Trophoblast cell (in vitro differentiated cells and primary cell): ENCODE measurements around the gene LIN7C.

Source experiments
- DNase-seq, 2 donors: peaks; one replicate each; pipeline ENCODE4 v3.0.0-alpha.2; 2016
- H2AFZ ChIP-seq: 2 replicates; pipeline ENCODE4 v1.6.1; 2013; ENCODE audit warnings: low read length, moderate library complexity, mild to moderate bottlenecking; ENCODE audit not compliant: insufficient read depth, poor library complexity
- H2AK5ac ChIP-seq: 2 replicates; pipeline ENCODE4 v1.6.1; 2013; ENCODE audit warnings: mild to moderate bottlenecking, low read length
- H2BK120ac ChIP-seq: 2 replicates; pipeline ENCODE4 v1.6.1; 2013; ENCODE audit warnings: low read length, mild to moderate bottlenecking, moderate library complexity; ENCODE audit not compliant: insufficient read depth, poor library complexity
- H2BK12ac ChIP-seq: 2 replicates; pipeline ENCODE4 v1.6.1; 2013; ENCODE audit warnings: mild to moderate bottlenecking, low read length, moderate library complexity
- H2BK5ac ChIP-seq: 2 replicates; pipeline ENCODE4 v1.6.1; 2013; ENCODE audit warnings: low read length, low read depth, moderate library complexity, mild to moderate bottlenecking; ENCODE audit not compliant: poor library complexity
- H3K14ac ChIP-seq: 2 replicates; pipeline ENCODE4 v1.6.1; 2013; ENCODE audit warnings: mild to moderate bottlenecking, low read length
- H3K18ac ChIP-seq: 2 replicates; pipeline ENCODE4 v1.6.1; 2013; ENCODE audit warnings: mild to moderate bottlenecking, low read length
- H3K23ac ChIP-seq: 2 replicates; pipeline ENCODE4 v1.6.1; 2013; ENCODE audit warnings: low read length
- H3K27ac ChIP-seq: 2 replicates; pipeline ENCODE4 v1.5.1; 2013; ENCODE audit warnings: low read depth, mild to moderate bottlenecking, inconsistent platforms, low read length, moderate library complexity
- H3K27me3 ChIP-seq: 2 replicates; pipeline ENCODE4 v1.6.1; 2013; ENCODE audit warnings: inconsistent platforms, mild to moderate bottlenecking, low read length, moderate library complexity; ENCODE audit not compliant: insufficient read depth
- H3K36me3 ChIP-seq, 2 experiments: 1 replicate in 1 of 2; 2 replicates in 1 of 2; pipeline ENCODE4 v1.6.1; 2013; ENCODE audit warnings: low read length in 2 of 2, mild to moderate bottlenecking in 2 of 2, moderate library complexity in 1 of 2; ENCODE audit not compliant: insufficient read depth in 2 of 2, control insufficient read depth in 1 of 2
- H3K4ac ChIP-seq: 2 replicates; pipeline ENCODE4 v1.6.1; 2013; ENCODE audit warnings: low read depth, mild to moderate bottlenecking, low read length, moderate library complexity
- H3K4me1 ChIP-seq, 2 experiments: 1 replicate in 1 of 2; 2 replicates in 1 of 2; pipeline ENCODE4 v1.6.1; 2013; ENCODE audit warnings: low read length in 2 of 2, mild to moderate bottlenecking in 2 of 2, moderate library complexity in 1 of 2; ENCODE audit not compliant: insufficient read depth in 2 of 2, control insufficient read depth in 1 of 2
- H3K4me2 ChIP-seq: 2 replicates; pipeline ENCODE4 v1.6.1; 2013; ENCODE audit warnings: inconsistent platforms, mild to moderate bottlenecking, low read length, moderate library complexity
- H3K4me3 ChIP-seq: 2 replicates; pipeline ENCODE4 v1.5.1; 2013; ENCODE audit warnings: mild to moderate bottlenecking, low read depth, low read length, inconsistent platforms
- H3K79me1 ChIP-seq: one replicate; pipeline ENCODE4 v1.6.1; 2013; ENCODE audit warnings: low read length
- H3K79me2 ChIP-seq: 2 replicates; pipeline ENCODE4 v1.6.1; 2013; ENCODE audit warnings: low read length, mild to moderate bottlenecking; ENCODE audit not compliant: control insufficient read depth, insufficient read depth, poor library complexity
- H3K9ac ChIP-seq: 2 replicates; pipeline ENCODE4 v1.6.1; 2013; ENCODE audit warnings: mild to moderate bottlenecking, low read length
- H3K9me3 ChIP-seq: 2 replicates; pipeline ENCODE4 v1.6.1; 2013; ENCODE audit warnings: low read depth, mild to moderate bottlenecking, control low read depth, inconsistent platforms, low read length; ENCODE audit not compliant: insufficient read depth
- H4K12ac ChIP-seq: 2 replicates; pipeline ENCODE4 v1.6.1; 2013; ENCODE audit warnings: low read depth, mild to moderate bottlenecking, low read length, moderate library complexity
- H4K8ac ChIP-seq: 2 replicates; pipeline ENCODE4 v1.6.1; 2013; ENCODE audit warnings: low read depth, mild to moderate bottlenecking, low read length, moderate library complexity
- H4K91ac ChIP-seq: one replicate; pipeline ENCODE4 v1.6.1; 2013; ENCODE audit warnings: low read depth, mild to moderate bottlenecking, low read length, moderate library complexity
- WGBS: extraction: QIAGEN DNeasy Blood & Tissue Kit; methylation state at CpG from one replicate; pipeline ENCODE4 v1.1.7; 2013; ENCODE audit warnings: missing lambda C conversion rate; ENCODE audit not compliant: insufficient read length, insufficient coverage; ENCODE audit errors: extremely low coverage; 5-methylcytosine and 5-hydroxymethylcytosine counted together

LIN7C gene

DNA sequence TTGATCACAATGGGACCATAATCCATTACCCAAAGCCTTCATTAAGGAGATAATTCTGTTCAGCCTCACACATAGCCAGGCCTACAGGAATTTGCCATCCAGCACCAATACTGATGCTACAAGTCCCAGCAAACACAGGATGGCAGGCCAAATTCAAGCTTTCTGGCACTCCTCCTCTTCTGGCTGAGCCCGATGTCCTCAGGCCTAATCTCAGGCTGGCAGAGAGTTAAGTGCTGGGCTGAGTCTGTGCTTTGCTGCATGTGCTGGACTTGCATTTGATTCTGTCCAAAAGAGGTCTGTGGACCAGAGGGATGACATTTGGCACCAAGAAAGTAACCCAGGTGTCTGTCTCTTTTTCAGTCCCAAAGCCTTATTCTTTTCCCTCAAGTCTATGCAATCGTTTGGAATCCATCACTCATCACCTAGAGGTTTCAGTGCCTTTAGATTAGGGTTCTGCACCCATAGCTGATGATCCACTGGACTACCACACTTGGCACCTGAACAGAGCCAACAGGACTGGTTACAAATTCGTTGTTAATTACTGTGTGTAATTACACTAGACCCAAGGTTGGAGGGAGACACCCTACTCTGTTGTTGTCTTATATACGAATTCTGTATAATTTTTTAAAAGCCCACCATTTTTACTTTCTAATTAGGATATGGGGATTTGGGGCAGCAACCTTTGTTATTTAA lies 19.4 kb upstream of the LIN7C start:
- Histone ChIP-seq H3K4me1 (no peaks in the 10 kb centered on the region), H3K27me3 (no peaks in the 10 kb centered on the region), H2BK5ac (no peak overlapping the region), H3K23ac (no peak overlapping the region), H3K36me3 (no peaks in the 10 kb centered on the region), H3K4ac (no peak overlapping the region), H4K91ac (no peak overlapping the region), H3K79me2 (no peaks in the 10 kb centered on the region), H2BK120ac (no peak overlapping the region), H3K27ac (no peak overlapping the region), H3K79me1 (no peaks in the 10 kb centered on the region), H2AK5ac (no peak overlapping the region), H2AFZ (no peak overlapping the region), H3K4me3 (no peak overlapping the region), H3K9me3 (no peaks in the 10 kb centered on the region), H4K12ac (no peak overlapping the region), H3K4me2 (no peak overlapping the region), H4K8ac (no peak overlapping the region), H3K18ac (no peak overlapping the region), H3K9ac (no peak overlapping the region), H2BK12ac (no peak overlapping the region), H3K14ac (no peak overlapping the region)
- no peak for DNase-seq
- WGBS, result no CpG with 5 or more reads among the region's 4 CpGs

DNA sequence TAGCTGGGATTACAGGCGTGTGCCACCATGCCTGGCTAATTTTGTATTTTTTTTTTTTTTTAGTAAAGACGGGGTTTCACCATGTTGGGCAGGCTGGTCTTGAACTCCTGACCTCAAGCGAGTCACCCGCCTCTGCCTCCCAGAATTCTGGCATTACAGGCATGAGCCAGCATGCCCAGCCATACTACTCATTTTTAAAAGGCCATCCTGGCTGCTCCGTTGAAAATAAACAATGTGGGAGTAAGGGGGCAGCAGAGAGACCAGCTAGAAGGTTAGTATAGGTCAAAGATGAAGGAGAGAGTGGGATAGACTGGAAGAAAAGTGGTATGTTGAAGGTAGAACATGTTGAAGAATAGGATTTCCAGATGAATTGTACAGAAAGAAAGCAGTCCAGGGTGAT lies 17.6 kb upstream of the LIN7C start:
- H3K4me3 ChIP-seq, result no peak overlapping the region
- no peak overlapping the region for H2AK5ac ChIP-seq
- no peak overlapping the region for H3K4me2 ChIP-seq
- no peaks in the 10 kb centered on the region for H3K4me1 ChIP-seq
- H2BK12ac ChIP-seq, result no peak overlapping the region
- no peak overlapping the region for H4K91ac ChIP-seq
- H4K12ac ChIP-seq, result no peak overlapping the region
- no peak overlapping the region for H2AFZ ChIP-seq
- no peak overlapping the region for H3K4ac ChIP-seq
- WGBS, result no CpG with 5 or more reads among the region's 5 CpGs
- H3K18ac ChIP-seq, result no peak overlapping the region
- H3K79me1 ChIP-seq, result no peaks in the 10 kb centered on the region
- no peaks in the 10 kb centered on the region for H3K36me3 ChIP-seq
- H3K27ac ChIP-seq, result no peak overlapping the region
- H3K9ac ChIP-seq, result no peak overlapping the region
- no peak overlapping the region for H3K23ac ChIP-seq
- H3K14ac ChIP-seq, result no peak overlapping the region
- H3K27me3 ChIP-seq, result no peaks in the 10 kb centered on the region
- H3K9me3 ChIP-seq, result no peaks in the 10 kb centered on the region
- no peak overlapping the region for H4K8ac ChIP-seq
- H3K79me2 ChIP-seq, result no peaks in the 10 kb centered on the region
- peak; percentile 66 to 73 for DNase-seq
- no peak overlapping the region for H2BK5ac ChIP-seq
- H2BK120ac ChIP-seq, result no peak overlapping the region

DNA sequence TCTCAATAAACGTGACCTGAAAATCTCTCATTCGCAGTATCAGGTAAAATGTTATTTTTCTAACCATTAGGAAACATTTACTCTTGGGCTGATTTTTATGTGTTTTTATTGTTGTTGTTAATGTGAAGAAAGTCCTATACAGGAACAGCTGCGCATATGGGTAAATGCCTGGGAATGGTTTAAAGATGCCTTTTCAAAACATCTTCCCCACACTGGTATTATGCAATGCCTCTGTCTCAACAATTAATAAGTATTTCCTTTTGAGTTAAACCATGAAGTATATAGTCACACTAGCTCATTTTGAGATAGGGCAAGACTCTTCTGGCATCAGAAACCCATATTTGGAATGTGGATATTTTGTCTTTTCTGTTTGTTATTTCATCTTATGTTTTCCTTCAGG lies 13.7 kb upstream of the LIN7C start:
- Histone ChIP-seq H2AK5ac (no peak overlapping the region), H2BK12ac (no peak overlapping the region), H3K9me3 (no peaks in the 10 kb centered on the region), H3K36me3 (no peaks in the 10 kb centered on the region), H3K27me3 (no peaks in the 10 kb centered on the region), H4K12ac (no peak overlapping the region), H3K9ac (no peak overlapping the region), H4K8ac (no peak overlapping the region), H3K79me2 (no peaks in the 10 kb centered on the region), H3K4me1 (no peaks in the 10 kb centered on the region), H3K14ac (no peak overlapping the region), H3K23ac (no peak overlapping the region), H2BK5ac (no peak overlapping the region), H3K4me2 (no peak overlapping the region), H3K79me1 (no peaks in the 10 kb centered on the region), H3K18ac (no peak overlapping the region), H4K91ac (no peak overlapping the region), H3K4me3 (no peak overlapping the region), H2BK120ac (no peak overlapping the region), H3K4ac (no peak overlapping the region), H2AFZ (no peak overlapping the region), H3K27ac (no peak overlapping the region)
- WGBS, result no CpG with 5 or more reads among the region's 3 CpGs
- DNase-seq, result no peak

DNA sequence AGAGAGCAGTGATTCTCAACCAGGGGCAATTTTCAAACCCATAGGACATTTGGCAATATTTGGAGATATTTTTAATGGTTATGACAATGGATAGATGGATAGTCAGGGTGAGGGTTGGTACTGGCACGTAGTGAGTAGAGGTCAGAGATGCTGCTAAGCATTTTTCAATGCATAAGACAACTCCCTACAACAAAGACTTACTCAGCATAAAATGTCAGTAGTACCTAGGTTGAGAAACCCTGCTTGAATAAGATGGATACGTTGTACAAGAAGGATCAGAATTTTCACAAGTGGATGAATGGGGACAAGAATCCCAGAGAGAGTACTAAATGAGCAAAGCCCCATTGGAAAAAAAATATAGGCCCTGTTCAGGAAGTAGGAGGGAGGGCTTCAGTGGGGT lies 11.9 kb upstream of the LIN7C start:
- no peak overlapping the region for H2BK12ac ChIP-seq
- DNase-seq, result no peak
- no peak overlapping the region for H3K18ac ChIP-seq
- H3K9ac ChIP-seq, result no peak overlapping the region
- no peak overlapping the region for H3K4me2 ChIP-seq
- H2AK5ac ChIP-seq, result no peak overlapping the region
- H3K27me3 ChIP-seq, result no peaks in the 10 kb centered on the region
- H2AFZ ChIP-seq, result no peak overlapping the region
- no peaks in the 10 kb centered on the region for H3K9me3 ChIP-seq
- no peaks in the 10 kb centered on the region for H3K79me1 ChIP-seq
- H4K12ac ChIP-seq, result no peak overlapping the region
- H2BK5ac ChIP-seq, result no peak overlapping the region
- no peak overlapping the region for H2BK120ac ChIP-seq
- no CpG with 5 or more reads among the region's 2 CpGs for WGBS
- no peaks in the 10 kb centered on the region for H3K79me2 ChIP-seq
- no peak overlapping the region for H3K4ac ChIP-seq
- H4K91ac ChIP-seq, result no peak overlapping the region
- H3K27ac ChIP-seq, result no peak overlapping the region
- no peak overlapping the region for H3K23ac ChIP-seq
- H3K14ac ChIP-seq, result no peak overlapping the region
- H4K8ac ChIP-seq, result no peak overlapping the region
- H3K36me3 ChIP-seq, result no peaks in the 10 kb centered on the region
- H3K4me1 ChIP-seq, result no peaks in the 10 kb centered on the region
- no peak overlapping the region for H3K4me3 ChIP-seq
